Upper lobe of right lung (tissue), 1 donor: ENCODE measurements around the gene APLP2. TPM values are rescaled to one million over a fixed set of nuclear protein-coding genes. Genes with fewer than 3 reads are reported as not detected.

ENCODE experiments used
- ATAC-seq: fragments of 200-7000 bp; cut with Tn5 transposase; one replicate; pipeline ENCODE4 v1.9.1; 2020; ENCODE audit warnings: mild to moderate bottlenecking, moderate library complexity
- DNase-seq: peaks from one replicate; pipeline ENCODE4 v3.0.0-alpha.2; 2020
- H3K27ac ChIP-seq: fragments of 200-600 bp; one replicate; pipeline ENCODE4 v1.8.0; 2022
- H3K27me3 ChIP-seq: fragments of 200-600 bp; one replicate; pipeline ENCODE4 v1.8.0; 2022; ENCODE audit warnings: mild to moderate bottlenecking
- H3K36me3 ChIP-seq: fragments of 200-600 bp; one replicate; pipeline ENCODE4 v1.8.0; 2022
- H3K4me1 ChIP-seq: fragments of 200-600 bp; one replicate; pipeline ENCODE4 v1.8.0; 2022
- H3K4me3 ChIP-seq: fragments of 200-600 bp; one replicate; pipeline ENCODE4 v1.8.0; 2022; ENCODE audit warnings: mild to moderate bottlenecking
- H3K9me3 ChIP-seq: fragments of 200-600 bp; one replicate; pipeline ENCODE4 v1.8.0; 2022
- CTCF ChIP-seq: fragments of 200-600 bp; IDR thresholded peaks from one replicate; pipeline ENCODE4 v1.8.0; 2022; ENCODE audit warnings: antibody characterized with exemption
- intact Hi-C: fragments of 100-400 bp; cut with DNase I; formaldehyde crosslinking; loops from one replicate; pipeline ENCODE4 v1.11.0; 2022
- total RNA-seq: library from RNA; stranded (reverse); fragmentation: NEBNext Ultra II Directional; extraction: Animal tissue kit (Norgen Biotek cat#: 25700); gene quantifications from one replicate; pipeline ENCODE4 v1.2.1, GENCODE V29; 2021
- donor health status: DM: no; HTN: yes; CAD: no; lungs with severe emphysema.

Gene APLP2
- total RNA-seq, 1 donor from 2014 or later = 726 TPM

- Histone ChIP-seq H3K9me3 (no peaks in the 10 kb centered on the region), H3K27me3 (no peaks in the 10 kb centered on the region), H3K4me3 (no peak overlapping the region), H3K27ac (no peak overlapping the region), H3K36me3 (peaks cover 78% of the 10 kb centered on the region), H3K4me1 (peaks cover 36% of the 10 kb centered on the region)
- TF ChIP-seq CTCF = no peak
- intact Hi-C loops = no loop called here
- ATAC-seq = no peak
- DNase-seq = no peak
These were observed 56.8 kb downstream of the APLP2 start for GRCh38 chr11:130126516-130126915.

- Histone ChIP-seq H3K36me3 (peaks cover 75% of the 10 kb centered on the region), H3K27me3 (no peaks in the 10 kb centered on the region), H3K4me3 (no peak overlapping the region), H3K9me3 (no peaks in the 10 kb centered on the region), H3K4me1 (peaks cover 32% of the 10 kb centered on the region), H3K27ac (no peak overlapping the region)
- intact Hi-C loops = no loop called here
- no peak for DNase-seq
- no peak for ATAC-seq
- TF ChIP-seq CTCF = no peak
These were observed 57.8 kb downstream of the APLP2 start for GRCh38 chr11:130127509-130127908.

- Histone ChIP-seq H3K27ac (no peak overlapping the region), H3K27me3 (no peaks in the 10 kb centered on the region), H3K4me3 (no peak overlapping the region), H3K4me1 (peaks cover 25% of the 10 kb centered on the region), H3K36me3 (peaks cover 75% of the 10 kb centered on the region), H3K9me3 (no peaks in the 10 kb centered on the region)
- DNase-seq (no peak), ATAC-seq (no peak)
- intact Hi-C loops = no loop called here
- TF ChIP-seq CTCF = no peak
These were observed 58.9 kb downstream of the APLP2 start for GRCh38 chr11:130128626-130129025.

GRCh38 chr11:130129922-130130321 lies 60.2 kb downstream of the APLP2 start:
- Histone ChIP-seq H3K4me3 (no peak overlapping the region), H3K36me3 (peaks cover 83% of the 10 kb centered on the region), H3K27ac (no peak overlapping the region), H3K27me3 (no peaks in the 10 kb centered on the region), H3K4me1 (peaks cover 14% of the 10 kb centered on the region), H3K9me3 (no peaks in the 10 kb centered on the region)
- ATAC-seq (no peak), DNase-seq (no peak)
- TF ChIP-seq CTCF = no peak
- intact Hi-C loops = loop anchor here (5.0 kb wide), 1 partner anchor 208 kb away; no protein-coding TSS in a partner anchor

- H3K36me3 ChIP-seq = peaks cover 95% of the 10 kb centered on the region
- DNase-seq (no peak), ATAC-seq (peak; percentile 92)
- H3K27ac ChIP-seq = no peak overlapping the region
- intact Hi-C loops = loop anchor here (5.0 kb wide), 1 partner anchor 210 kb away; no protein-coding TSS in a partner anchor
- no peaks in the 10 kb centered on the region for H3K9me3 ChIP-seq
- H3K27me3 ChIP-seq = no peaks in the 10 kb centered on the region
- TF ChIP-seq CTCF = peak; percentile 82
- H3K4me3 ChIP-seq = no peak overlapping the region
- H3K4me1 ChIP-seq = no peaks in the 10 kb centered on the region
These were observed 62.5 kb downstream of the APLP2 start for GRCh38 chr11:130131961-130132850.
